ENCODE measurements around the gene TIAM1.

GRCh38 chr21:31099122-31099521, 244.9 kb downstream of the TIAM1 start:
- TF ChIP-seq CTCF (IDR thresholded peaks at IDR 0.05; ENCODE audit: control extremely low read depth in 1 of 3, insufficient read depth in 1 of 3, low read depth in 1 of 3, low read length in 3 of 3): no peak
- no peak for TF ChIP-seq SIX5 (IDR thresholded peaks at IDR 0.05; ENCODE audit: low read depth, low read length)
